GM19043 (cell line): Measurements from ENCODE around the gene S1PR4.
A peak's percentile ranks its signal among the peaks of the same experiment; 100 is the strongest.
"Not testable (repeated sequence)": the region's sequence is repeated elsewhere in the genome, so short reads cannot be mapped to it uniquely, and the experiment has no call there.

Source experiments
- ATAC-seq: cut with Tn5 transposase; IDR thresholded peaks from one replicate; pipeline ENCODE4 v1.9.1; 2021; ENCODE audit warnings: low read depth; ENCODE audit not compliant: unreplicated experiment

The S1PR4 gene

DNA sequence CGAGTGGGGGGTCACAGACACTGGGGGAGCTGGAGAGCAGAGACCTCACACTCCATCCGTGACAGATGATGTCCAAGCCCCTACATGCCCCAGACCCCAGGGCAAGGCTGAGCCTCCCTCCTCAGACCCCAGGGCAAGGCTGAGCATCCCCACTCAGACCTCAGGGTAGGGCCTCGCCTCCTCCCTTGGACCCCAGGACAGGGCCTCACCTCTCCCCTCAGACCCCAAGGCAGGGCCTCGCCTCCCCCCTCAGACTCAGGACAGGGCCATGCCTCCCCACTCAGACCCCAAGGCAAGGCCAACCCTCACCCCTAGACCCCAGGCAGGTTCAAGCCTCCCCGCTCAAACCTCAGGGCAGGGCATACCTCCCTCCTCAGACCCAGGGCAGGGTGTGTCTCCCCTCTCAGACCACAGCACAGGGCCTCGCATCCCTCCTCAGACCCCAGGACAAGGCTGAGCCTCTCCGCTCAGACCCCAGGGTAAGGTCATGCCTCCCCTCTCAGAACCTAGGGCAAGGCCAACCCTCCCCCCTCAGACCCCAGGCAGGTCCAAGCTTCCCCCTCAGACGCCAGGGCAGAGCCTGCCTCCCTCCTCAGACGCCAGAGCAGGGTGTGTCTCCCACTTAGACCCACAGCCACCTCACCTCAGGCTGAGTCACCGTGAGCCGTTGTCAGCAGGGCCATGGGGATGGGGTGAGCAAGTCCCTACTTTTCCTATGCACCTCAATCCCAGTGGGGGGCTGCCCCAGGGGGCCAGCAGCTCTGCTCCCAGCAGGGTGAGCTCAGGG is 1.7 kb upstream of the S1PR4 start:
- no peak for ATAC-seq

DNA sequence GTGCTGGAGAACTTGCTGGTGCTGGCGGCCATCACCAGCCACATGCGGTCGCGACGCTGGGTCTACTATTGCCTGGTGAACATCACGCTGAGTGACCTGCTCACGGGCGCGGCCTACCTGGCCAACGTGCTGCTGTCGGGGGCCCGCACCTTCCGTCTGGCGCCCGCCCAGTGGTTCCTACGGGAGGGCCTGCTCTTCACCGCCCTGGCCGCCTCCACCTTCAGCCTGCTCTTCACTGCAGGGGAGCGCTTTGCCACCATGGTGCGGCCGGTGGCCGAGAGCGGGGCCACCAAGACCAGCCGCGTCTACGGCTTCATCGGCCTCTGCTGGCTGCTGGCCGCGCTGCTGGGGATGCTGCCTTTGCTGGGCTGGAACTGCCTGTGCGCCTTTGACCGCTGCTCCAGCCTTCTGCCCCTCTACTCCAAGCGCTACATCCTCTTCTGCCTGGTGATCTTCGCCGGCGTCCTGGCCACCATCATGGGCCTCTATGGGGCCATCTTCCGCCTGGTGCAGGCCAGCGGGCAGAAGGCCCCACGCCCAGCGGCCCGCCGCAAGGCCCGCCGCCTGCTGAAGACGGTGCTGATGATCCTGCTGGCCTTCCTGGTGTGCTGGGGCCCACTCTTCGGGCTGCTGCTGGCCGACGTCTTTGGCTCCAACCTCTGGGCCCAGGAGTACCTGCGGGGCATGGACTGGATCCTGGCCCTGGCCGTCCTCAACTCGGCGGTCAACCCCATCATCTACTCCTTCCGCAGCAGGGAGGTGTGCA is 587 bp downstream of the S1PR4 start:
- no peak for ATAC-seq

DNA sequence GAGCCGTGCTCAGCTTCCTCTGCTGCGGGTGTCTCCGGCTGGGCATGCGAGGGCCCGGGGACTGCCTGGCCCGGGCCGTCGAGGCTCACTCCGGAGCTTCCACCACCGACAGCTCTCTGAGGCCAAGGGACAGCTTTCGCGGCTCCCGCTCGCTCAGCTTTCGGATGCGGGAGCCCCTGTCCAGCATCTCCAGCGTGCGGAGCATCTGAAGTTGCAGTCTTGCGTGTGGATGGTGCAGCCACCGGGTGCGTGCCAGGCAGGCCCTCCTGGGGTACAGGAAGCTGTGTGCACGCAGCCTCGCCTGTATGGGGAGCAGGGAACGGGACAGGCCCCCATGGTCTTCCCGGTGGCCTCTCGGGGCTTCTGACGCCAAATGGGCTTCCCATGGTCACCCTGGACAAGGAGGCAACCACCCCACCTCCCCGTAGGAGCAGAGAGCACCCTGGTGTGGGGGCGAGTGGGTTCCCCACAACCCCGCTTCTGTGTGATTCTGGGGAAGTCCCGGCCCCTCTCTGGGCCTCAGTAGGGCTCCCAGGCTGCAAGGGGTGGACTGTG is 1.2 kb downstream of the S1PR4 start:
- no peak for ATAC-seq

DNA sequence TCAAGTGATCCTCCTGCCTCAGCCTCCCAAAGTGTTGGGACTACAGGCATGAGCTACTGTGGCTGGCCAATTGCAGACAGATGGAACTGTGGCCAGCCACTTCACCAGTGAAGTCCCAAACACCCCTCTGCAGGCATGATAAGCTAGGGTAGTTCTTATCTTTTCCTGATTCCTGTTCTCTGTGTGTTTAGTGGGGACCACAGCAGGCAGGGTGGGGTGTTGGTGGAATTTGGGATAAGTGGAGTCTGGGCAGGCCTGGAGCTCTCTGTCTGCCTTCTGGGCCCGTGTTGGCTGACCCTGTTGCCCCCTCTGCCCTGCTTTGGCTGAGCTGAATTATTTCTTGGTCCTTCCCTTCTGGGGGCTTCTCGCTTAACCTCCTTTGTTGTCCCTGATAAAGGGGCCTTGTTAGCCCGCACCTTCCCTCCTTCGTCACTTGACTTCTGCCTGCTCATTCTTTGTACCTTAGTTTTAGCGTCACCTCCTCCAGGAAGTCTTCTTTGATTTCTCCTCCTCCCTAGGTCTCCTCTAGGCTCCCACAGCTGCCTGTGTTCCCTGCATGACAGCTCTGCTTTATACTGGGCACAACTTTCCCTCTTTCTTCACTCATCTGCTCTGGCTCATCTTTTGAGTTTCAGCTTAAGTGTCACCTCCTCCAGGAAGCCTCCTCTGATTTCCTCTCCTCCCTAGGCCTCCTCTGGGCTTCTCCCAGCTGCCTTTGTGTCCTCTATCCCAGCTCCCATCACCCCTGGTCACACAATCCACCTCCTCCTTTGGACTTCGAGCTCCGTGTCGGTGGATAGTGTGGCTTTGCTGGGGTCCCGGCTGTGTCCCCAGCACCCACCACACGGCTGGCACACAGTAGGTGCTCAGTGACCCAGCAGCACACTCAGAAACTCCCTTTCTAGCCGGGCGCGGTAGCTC is 5.4 kb downstream of the S1PR4 start:
- no peak for ATAC-seq

DNA sequence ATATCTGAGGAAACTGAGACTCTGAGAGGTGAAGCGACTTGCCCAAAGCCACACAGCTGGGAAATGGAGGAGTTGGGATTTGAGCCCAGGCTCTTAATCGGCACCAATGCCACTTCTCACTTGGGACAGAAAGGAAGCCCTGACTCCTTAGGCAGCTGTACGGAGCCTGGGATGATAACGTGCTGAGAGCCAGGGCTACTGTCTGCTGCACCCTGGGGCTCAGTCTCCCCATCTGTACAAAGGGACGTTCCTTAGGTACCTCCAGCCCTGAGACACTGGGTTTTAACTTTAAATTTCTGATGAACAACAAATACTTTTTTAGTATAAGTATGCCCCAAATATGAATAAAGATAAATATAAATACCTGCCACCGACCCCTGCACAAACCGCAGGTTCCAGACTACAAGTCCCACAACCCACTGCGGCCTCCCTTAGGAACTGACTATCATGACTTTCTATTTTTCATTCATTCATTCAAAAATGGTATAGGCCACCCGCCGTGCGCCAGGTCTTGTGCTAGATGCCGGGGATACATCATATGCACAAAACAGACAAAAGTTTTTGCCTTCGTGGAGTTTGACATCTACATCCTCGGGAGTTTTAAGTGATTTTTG is 6.4 kb downstream of the S1PR4 start:
- no peak for ATAC-seq

DNA sequence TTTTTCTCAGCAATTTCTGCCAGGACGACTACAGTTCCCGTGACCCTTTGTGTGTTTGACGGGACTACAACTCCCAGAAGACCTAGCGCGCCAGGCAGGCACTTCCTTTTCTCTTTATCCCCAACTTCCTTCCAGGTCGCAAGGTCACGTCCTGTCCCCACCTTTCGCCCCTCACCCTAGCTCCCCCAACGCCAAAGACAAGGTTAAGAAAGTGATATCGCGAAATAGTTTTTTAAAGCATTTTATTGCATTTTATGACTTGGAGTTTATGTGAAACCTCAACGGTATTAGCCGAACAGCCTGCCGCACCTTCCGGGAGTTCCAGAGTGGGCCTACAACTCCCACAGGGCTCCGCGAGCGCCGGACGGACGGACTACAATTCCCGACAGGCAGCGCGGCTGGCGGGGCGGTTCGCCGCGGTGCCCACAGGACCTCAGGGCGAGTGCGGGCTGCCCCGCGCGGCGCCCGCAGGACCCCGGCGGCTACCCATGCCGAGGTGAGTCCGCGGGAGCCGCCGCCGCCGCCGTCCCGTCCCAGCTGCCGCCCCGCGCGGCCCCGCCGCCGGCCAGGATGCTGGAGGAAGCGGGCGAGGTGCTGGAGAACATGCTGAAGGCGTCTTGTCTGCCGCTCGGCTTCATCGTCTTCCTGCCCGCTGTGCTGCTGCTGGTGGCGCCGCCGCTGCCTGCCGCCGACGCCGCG is 7.0 kb downstream of the S1PR4 start, which contains the start of gene NCLN:
NCLN (plus strand) TSS at position 470 of the 699 bp plus-strand sequence; CDS start at position 571, 101 bp downstream.
- ATAC-seq, result peak; percentile 61

DNA sequence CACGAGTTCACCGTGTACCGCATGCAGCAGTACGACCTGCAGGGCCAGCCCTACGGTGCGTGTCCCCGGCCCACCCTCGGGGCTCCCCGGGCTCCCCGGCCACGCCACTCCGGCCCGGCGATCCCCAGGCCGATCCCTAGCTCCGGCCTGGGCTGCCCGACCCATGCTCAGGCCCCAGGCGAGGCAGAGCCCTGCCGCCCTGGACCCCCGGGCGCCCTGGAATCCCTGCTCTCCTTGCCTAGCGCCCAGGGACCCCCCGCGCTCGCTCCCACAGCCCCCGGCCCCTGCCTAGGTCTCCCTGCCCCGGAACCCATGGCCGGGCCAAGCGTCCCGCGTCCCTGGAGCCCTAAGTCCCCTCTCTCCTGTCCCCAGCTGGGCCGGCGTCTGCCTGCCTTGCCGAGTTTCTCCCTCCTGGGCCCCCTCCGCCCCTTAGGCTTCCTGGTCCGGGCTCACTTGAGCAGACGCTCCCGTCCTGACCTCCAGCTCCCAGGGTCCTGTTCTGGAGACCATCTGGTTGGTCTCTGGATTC is 7.7 kb downstream of the S1PR4 start:
- ATAC-seq, result no peak

DNA sequence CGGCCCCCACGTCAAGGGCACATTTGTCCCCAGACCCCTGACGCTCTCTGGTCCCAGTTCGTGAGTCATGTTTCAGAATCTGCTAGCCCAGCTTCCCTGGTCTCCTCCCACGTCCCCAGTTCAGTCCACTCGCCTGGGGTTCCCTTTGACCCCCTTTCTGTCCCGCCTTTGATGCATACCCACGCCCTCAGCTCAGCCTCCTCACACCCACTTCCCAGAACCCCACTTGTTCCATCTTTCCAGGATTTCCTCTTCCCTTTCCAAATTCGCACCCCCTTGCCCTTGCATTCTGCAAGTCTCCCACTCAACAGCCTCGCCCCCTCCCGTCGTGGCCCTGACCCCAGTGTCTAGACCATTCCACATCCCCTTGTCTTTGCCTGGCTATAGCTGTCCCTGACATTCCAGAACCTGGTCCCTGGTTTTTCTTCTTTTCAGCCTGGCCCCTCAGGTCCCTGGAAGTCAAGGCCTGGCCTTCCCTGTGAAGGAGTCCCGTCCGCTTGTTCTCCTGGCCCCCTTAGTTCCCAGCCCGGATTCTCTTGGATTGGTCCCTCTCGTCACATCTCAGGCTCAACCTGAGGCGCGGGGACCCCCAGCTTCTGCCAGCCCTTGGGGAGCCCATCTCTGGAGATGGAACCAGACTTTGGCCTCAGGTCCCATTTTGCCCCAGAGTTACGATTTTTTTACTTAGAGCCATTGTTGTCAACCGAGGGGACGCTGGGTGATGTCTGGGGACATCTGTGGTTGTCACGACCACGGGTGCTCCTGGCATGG is 8.5 kb downstream of the S1PR4 start:
- ATAC-seq, result no peak

DNA sequence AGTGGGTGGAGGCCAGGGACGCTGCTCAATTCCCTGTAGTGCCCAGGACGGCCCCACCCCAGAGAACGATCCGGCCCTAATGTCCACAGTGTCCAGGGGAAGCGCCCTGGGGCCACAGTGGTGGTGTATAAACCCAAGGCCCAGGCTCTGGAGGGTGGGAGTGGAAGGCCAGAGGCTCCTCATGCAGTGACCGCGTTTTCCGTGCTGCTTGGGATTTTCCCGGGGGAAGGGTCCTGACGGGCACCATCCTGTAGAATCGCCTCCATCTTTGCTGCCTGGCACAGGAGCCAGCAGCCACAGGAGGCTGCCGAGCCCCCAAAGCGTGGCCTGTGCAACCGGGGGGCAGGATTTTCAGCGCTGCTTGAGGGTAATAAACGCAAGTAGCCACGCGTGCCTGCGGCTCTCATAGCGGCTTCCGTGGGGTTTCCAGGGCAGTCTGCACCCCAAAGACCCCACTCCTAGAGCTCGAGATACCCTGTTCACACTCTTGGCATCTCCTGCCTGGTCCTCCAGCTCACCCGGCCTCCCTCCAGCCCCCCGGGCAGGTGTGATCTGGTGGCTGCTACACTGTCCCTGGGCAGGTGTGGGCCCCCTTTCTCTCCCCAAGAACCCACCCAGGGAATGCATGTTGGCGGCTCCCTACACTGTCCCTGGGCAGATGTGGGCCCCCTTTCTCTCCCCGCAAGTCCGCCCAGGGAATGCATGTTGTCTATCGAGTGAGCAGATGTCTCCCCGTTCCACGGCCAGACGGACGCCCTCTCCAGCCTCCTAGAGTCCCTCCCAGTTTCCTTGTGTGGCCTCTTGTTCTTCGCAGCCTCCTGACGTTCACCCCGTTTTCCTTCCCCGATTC is 9.3 kb downstream of the S1PR4 start:
- ATAC-seq, result no peak

DNA sequence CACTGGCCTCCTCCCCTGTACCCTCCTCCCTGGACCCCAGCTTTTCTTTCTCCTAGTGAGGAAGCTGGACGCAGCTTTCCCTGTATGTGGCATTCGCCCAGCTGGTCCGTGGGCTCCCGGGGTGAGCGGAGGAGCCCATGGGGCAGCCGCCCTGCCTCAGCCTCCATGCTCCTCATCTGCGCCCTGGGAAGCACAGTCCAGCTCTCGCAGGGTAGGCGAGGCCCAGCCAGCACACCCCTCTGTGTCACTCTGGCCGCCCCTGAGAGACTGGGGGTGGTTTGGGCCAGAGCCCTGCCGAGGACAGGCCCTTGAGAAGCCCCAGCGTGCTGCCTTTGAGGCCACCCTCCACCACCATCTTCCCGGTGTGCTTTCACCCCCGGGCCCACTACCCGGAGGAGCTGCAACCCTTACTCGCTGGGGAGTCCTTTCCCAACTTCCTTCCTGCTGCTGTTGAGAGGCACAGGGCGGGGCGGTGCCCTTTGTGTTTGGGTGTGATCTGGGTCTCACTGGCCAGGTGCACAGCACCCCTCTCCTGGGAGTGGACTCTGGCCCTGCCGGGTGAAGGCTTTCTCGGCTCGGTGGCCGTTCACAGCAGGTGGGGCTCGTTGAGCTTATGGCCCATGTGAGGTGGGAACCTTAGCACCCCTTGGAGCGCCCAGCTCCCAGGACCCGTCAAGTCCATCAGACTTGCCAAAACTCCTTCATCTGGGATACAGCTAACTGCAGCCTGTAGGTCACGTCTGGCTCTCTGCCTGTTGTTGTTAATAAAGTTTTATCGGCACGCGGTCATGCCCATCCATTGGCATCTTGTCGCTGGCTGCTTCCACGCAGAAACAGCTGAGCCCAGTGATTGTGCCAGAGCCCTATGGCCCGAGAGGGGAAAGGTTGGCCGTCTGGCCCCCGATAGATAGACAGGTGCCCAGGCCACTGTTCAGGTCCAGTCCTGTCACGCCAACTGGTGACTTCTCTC is 10.3 kb downstream of the S1PR4 start:
- no peak for ATAC-seq

DNA sequence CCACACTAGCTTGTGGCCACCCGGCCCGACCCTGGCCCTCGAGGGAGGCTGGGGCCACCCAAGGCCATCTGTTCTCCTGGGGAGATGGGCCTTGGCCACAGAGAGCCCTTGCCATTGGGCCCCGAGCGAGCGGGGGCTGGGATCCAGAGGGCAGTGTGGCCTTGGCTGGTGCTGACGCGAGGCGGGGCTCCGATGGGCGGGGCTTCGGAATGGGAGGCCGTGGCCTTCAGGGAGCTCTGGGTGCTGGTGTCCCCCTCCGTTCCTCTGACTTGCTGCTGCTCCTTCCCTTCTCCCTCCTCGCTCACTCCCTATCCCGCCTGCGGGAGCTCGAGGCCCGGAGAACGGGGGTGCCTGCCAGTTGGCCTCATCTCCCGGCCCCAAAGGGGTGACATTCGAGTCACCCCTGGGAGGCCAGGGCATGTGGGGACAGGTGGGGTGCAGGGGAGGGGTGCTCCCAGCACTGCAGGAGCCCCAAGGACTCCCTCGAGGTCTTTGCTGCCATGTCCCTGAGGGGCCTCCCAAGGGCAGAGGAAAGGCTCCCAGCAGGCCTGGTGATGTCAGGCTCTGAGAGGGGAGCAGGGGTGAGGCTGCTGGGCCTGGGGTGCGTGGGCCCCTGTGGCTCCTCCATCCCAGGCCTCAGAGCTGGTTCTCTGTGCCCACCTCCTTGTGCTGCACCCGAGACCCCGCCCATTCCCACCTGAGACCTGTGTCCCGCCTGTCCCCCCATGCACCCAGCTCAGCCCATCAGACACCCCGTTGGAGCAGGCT is 11.3 kb downstream of the S1PR4 start:
- no peak for ATAC-seq

DNA sequence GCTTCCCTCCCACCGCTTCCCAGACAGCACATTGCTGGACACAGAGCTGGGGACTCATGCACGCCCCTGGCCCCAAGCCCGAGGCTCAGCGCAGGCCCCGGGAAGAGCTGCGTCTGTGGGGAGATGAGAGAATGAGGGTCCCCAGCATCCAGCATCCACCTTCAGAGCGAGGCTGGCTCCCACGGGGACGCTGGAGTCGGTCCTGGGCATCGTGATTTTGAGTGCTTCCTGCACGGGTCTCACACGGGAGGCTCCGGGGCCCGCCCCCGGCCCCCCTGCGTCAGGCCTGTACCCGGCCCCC is 11.9 kb downstream of the S1PR4 start:
- no peak for ATAC-seq

DNA sequence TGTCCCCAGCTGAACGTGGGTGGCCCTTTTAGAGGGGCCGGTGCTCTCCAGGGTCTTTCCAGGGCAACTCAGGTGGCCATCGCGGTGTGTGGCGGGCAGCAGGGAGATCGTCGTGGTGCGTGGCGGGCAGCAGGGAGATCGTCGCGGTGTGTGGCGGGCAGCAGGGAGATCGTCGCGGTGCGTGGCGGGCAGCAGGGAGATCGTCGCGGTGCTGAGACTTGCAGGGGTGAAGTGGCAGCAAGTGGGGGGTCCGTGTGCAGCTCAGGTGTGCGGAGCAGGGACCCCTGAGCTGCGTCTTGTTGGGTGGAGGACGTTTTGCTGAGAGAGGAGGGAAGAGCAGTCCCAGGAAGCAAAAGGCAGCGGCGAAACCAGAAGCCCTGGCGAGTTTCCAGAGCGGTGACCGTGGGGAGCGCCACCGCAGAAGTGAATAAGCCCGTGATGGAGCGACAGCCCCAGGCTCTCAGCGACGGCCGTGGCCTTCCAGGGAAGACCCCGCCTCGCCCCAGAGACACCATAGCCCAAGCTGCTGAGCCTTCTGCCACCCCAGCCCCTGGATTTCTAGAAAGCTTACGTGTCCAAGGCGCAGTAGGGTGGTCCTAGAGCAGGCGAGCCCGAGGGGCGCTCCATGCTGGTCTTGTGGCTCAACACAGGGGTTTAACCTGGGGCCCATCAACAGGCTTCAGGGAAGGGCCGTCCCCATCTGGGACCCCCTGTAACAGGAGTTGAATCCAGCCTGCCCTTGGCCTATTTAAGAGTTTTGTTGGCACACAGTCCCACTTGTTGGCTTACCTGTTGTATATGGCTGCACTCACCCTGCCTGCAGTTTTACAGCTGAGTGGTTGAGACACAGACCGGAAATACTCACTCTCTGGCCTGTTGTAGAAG is 12.6 kb downstream of the S1PR4 start:
- no peak for ATAC-seq

DNA sequence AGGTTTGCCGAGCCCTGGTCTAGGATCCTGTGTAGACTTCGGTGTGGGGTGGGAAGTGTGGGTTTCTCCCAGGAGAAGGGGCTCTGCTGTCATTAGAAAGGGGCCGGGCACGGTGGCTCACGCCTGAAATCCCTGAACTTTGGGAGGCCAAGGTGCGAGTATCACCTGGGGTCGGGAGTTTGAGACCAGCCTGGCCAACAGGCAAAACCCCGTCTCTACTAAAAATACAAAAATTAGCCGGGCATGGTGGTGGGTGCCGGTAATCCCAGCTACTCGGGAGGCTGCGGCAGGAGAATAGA is 13.2 kb downstream of the S1PR4 start:
- not testable (repeated sequence) for ATAC-seq

DNA sequence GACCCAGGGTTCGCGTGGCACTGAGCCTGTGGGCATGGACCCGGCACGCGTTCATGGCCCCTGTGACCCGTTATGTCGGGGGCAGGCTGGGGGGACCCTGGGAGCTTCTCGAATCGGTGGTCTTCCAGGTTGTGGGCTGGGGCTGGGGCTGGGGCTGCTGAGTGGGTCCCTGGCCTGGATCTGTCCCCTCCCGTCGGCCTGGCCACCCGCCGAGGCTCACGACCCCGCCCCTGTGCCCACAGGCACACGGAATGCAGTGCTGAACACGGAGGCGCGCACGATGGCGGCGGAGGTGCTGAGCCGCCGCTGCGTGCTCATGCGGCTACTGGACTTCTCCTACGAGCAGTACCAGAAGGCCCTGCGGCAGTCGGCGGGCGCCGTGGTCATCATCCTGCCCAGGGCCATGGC is 13.7 kb downstream of the S1PR4 start:
- ATAC-seq, result no peak
